Suprapubic skin (tissue), 4 donors: ENCODE measurements around the gene CABP4. TPM values are rescaled to one million over a fixed set of nuclear protein-coding genes. Genes with fewer than 3 reads are reported as not detected.

Experiments used
- DNase-seq, 2 donors: peaks; one replicate each; pipeline ENCODE4 v3.0.0-alpha.2; 2019; ENCODE audit warnings: low spot score in 2 of 2
- H3K27ac ChIP-seq: fragments of 200-600 bp; sonication (generic); one replicate; pipeline ENCODE4 v1.5.1; 2019
- H3K27me3 ChIP-seq: fragments of 200-600 bp; sonication (generic); one replicate; pipeline ENCODE4 v1.5.1; 2019
- H3K36me3 ChIP-seq: fragments of 200-600 bp; sonication (generic); one replicate; pipeline ENCODE4 v1.5.1; 2019
- H3K4me1 ChIP-seq: fragments of 200-600 bp; sonication (generic); one replicate; pipeline ENCODE4 v1.5.1; 2019
- H3K4me3 ChIP-seq: fragments of 200-600 bp; sonication (generic); one replicate; pipeline ENCODE4 v1.5.1; 2019; ENCODE audit warnings: mild to moderate bottlenecking
- H3K9me3 ChIP-seq: fragments of 200-600 bp; sonication (generic); one replicate; pipeline ENCODE4 v1.5.1; 2019
- EP300 ChIP-seq: sonication (generic); formaldehyde crosslinking; IDR thresholded peaks from one replicate; pipeline ENCODE4 v1.6.1; 2017; ENCODE audit warnings: antibody characterized with exemption
- POLR2A ChIP-seq, 2 donors: fragments of 450-650 bp; IDR thresholded peaks; one replicate each; pipeline ENCODE4 v1.6.1; 2017; ENCODE audit warnings: antibody characterized with exemption in 2 of 2, mild to moderate bottlenecking in 2 of 2, moderate library complexity in 2 of 2
- POLR2AphosphoS5 ChIP-seq, 3 donors: sonication (generic); formaldehyde crosslinking; IDR thresholded peaks; one replicate each; pipeline ENCODE4 v1.6.1; 2017; ENCODE audit warnings: antibody characterized with exemption in 3 of 3
- WGBS: methylation state at CpG from one replicate; pipeline ENCODE4 v1.1.5; 2018; 5-methylcytosine and 5-hydroxymethylcytosine counted together
- total RNA-seq, 4 donors: library from RNA; depleted of rRNA; stranded (reverse); fragments of >200 nt; gene quantifications; one replicate each; pipeline ENCODE4 v1.1.0, GENCODE V29; 2016
- TF ChIP-seq, protein P1 (sequence below), 2 donors: fragments of 200-600 bp in 1 of 2; fragments of 450-650 bp in 1 of 2; sonication (generic) in 1 of 2; IDR thresholded peaks; one replicate each; pipeline ENCODE4 v1.5.1; 2016 to 2019; ENCODE audit warnings: antibody characterized with exemption in 2 of 2, mild to moderate bottlenecking in 1 of 2, moderate library complexity in 1 of 2

CABP4 gene
- total RNA-seq, 4 donors from 2014 or later = 0.38 to 2.5 (median 0.72) TPM; not detected in 1

DNA sequence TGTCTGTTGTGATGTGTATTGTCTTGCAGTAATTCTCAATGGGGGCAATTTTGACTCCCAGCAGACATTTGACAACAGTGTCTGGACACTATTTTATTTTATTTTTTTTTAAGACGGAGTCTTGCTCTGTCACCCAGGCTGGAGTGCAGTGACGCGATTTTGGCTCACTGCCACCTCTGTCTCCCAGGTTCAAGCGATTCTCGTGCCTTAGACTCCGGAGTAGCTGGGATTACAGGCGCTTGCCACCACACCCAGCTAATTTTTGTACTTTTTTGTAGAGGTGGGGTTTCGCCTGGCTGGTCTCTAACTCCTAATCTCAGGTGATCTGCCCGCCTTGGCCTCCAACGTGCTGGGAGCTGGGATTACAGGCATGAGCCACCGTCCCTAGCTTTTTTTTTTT is 25.4 kb upstream of the CABP4 start:
- 53% methylated on average over 11 of the region's 11 CpGs for WGBS
- Histone ChIP-seq H3K27me3 (no peaks in the 10 kb centered on the region), H3K4me1 (peaks cover 36% of the 10 kb centered on the region), H3K9me3 (no peaks in the 10 kb centered on the region), H3K4me3 (peak overlapping the region; percentile 95), H3K36me3 (peaks cover 37% of the 10 kb centered on the region), H3K27ac (peak overlapping the region; percentile 96)
- TF ChIP-seq, protein P1, sequence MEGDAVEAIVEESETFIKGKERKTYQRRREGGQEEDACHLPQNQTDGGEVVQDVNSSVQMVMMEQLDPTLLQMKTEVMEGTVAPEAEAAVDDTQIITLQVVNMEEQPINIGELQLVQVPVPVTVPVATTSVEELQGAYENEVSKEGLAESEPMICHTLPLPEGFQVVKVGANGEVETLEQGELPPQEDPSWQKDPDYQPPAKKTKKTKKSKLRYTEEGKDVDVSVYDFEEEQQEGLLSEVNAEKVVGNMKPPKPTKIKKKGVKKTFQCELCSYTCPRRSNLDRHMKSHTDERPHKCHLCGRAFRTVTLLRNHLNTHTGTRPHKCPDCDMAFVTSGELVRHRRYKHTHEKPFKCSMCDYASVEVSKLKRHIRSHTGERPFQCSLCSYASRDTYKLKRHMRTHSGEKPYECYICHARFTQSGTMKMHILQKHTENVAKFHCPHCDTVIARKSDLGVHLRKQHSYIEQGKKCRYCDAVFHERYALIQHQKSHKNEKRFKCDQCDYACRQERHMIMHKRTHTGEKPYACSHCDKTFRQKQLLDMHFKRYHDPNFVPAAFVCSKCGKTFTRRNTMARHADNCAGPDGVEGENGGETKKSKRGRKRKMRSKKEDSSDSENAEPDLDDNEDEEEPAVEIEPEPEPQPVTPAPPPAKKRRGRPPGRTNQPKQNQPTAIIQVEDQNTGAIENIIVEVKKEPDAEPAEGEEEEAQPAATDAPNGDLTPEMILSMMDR (IDR thresholded peaks at IDR 0.05) = no peak
- TF ChIP-seq EP300 (no peak), POLR2AphosphoS5 (IDR thresholded peaks at IDR 0.05) (no peak), POLR2A (IDR thresholded peaks at IDR 0.05) (no peak)
- DNase-seq = no peak

DNA sequence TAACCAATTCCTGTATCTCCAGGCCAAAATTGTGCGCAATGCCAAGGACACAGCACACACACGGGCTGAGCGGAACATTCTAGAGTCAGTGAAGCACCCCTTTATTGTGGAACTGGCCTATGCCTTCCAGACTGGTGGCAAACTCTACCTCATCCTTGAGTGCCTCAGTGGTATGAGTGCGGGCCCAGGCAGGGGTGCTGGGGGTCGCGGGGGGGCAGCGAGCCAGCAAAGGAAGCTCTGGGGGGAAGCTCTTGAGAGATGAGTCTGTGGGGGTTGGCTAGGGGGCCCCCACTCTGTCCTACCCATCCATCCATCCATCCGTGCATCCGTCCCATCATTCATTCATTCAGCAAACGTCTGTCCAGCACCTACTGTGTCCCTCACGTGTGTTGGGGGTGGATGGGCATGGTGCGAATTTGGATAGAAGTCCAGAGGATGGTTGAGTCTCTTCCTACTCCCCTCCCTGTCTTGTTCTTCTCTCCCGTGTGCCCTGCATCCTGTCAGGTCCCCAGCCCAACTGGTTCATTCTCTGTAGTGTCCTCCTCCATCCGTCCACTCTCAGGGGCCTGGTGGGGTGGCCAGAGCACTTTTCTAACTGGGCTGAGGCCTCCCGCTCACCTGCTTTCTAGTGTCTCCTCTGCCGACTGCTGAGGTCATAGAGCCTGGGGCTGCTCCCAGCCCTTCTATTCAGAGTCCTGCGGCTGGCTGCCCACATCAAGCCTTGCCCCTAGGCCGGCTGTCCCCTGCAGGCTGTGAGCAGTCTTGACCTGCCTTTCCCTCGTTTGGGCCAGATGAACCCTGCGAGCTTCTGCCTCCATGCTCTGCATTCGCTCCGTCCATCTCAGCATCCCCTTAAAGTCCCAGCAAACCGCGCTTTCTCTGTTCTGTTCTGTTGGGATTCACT is 23.6 kb upstream of the CABP4 start:
- no peak for DNase-seq
- Histone ChIP-seq H3K9me3 (no peaks in the 10 kb centered on the region), H3K4me3 (no peak overlapping the region), H3K36me3 (peaks cover 52% of the 10 kb centered on the region), H3K27me3 (no peaks in the 10 kb centered on the region), H3K27ac (no peak overlapping the region), H3K4me1 (peaks cover 50% of the 10 kb centered on the region)
- TF ChIP-seq POLR2A (IDR thresholded peaks at IDR 0.05) (no peak), POLR2AphosphoS5 (IDR thresholded peaks at IDR 0.05) (no peak), EP300 (no peak)
- TF ChIP-seq, protein P1 (IDR thresholded peaks at IDR 0.05) = no peak
- WGBS = 86% methylated on average over 22 of the region's 24 CpGs

DNA sequence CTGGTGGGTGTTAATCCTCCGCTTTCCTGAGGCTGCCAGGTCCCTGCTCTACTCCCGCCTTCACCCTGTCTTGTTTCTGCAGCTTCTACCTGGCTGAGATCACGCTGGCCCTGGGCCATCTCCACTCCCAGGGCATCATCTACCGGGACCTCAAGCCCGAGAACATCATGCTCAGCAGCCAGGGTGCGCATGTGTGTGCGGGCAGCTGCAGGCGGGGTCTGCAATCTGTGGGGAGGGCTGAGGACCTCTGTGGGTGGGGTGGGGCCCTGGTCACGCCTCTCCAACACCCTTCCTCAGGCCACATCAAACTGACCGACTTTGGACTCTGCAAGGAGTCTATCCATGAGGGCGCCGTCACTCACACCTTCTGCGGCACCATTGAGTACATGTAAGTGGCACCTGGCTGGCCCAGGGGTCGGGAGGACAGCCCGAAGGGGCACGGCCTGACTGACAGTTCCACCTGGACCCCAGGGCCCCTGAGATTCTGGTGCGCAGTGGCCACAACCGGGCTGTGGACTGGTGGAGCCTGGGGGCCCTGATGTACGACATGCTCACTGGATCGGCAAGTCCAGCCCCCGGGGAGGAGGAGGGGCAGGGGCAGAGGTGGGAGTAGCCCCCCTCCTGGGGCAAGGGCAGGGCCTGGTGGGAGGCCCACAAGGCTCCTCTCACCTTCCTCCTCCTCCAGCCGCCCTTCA is 22.4 kb upstream of the CABP4 start:
- TF ChIP-seq EP300 (no peak), POLR2A (IDR thresholded peaks at IDR 0.05) (no peak), POLR2AphosphoS5 (IDR thresholded peaks at IDR 0.05) (no peak)
- TF ChIP-seq, protein P1 (IDR thresholded peaks at IDR 0.05) = no peak
- no peak for DNase-seq
- Histone ChIP-seq H3K4me1 (peaks cover 43% of the 10 kb centered on the region), H3K27ac (no peak overlapping the region), H3K27me3 (no peaks in the 10 kb centered on the region), H3K4me3 (no peak overlapping the region), H3K36me3 (peaks cover 57% of the 10 kb centered on the region), H3K9me3 (no peaks in the 10 kb centered on the region)
- 95% methylated on average over 13 of the region's 22 CpGs for WGBS

DNA sequence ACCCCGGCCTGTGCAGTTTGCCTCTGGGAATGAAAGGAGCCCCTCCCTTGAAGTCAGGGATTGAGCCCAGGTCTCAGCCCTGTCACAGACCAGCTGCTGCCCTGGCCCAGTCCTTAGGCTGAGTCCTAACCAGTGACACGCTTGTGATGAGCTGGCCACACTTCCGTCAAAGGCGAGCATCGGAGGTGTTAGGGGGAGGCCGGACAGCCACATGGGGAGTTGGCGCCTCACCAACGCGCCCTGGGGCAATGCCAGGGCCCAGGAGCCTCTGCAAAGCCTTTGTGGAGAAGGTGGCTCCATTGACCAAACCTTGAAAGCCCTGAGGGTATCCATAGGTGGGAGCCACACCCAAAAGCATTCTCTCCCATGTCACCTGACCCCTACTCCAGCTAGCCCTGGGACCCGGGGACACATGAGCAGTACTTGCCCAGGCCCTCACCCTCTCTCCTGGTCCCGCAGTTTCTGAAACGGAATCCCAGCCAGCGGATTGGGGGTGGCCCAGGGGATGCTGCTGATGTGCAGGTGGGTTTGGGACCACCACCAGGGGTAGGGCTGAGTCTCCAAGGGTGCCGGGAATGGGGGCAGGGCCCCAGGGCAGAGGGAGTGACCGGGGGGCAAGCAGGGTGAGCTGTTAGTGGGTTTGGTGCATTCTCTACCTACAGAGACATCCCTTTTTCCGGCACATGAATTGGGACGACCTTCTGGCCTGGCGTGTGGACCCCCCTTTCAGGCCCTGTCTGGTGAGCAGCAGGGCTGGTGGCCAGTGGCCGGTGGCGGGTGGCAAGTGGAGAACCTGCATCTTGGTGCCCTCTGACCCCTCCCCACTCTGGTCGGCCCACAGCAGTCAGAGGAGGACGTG is 21.4 kb upstream of the CABP4 start:
- Histone ChIP-seq H3K9me3 (no peaks in the 10 kb centered on the region), H3K4me3 (no peak overlapping the region), H3K27ac (no peak overlapping the region), H3K36me3 (peaks cover 67% of the 10 kb centered on the region), H3K4me1 (peaks cover 40% of the 10 kb centered on the region), H3K27me3 (no peaks in the 10 kb centered on the region)
- WGBS = 74% methylated on average over 10 of the region's 22 CpGs
- TF ChIP-seq POLR2AphosphoS5 (IDR thresholded peaks at IDR 0.05) (no peak), EP300 (no peak), POLR2A (IDR thresholded peaks at IDR 0.05) (no peak)
- TF ChIP-seq, protein P1 (IDR thresholded peaks at IDR 0.05) = no peak
- DNase-seq = no peak
